ENCODE measurements around the gene RASIP1.

GRCh38 chr19:48676487-48676886 is 63.9 kb downstream of the RASIP1 start:
- TF ChIP-seq, protein P1, sequence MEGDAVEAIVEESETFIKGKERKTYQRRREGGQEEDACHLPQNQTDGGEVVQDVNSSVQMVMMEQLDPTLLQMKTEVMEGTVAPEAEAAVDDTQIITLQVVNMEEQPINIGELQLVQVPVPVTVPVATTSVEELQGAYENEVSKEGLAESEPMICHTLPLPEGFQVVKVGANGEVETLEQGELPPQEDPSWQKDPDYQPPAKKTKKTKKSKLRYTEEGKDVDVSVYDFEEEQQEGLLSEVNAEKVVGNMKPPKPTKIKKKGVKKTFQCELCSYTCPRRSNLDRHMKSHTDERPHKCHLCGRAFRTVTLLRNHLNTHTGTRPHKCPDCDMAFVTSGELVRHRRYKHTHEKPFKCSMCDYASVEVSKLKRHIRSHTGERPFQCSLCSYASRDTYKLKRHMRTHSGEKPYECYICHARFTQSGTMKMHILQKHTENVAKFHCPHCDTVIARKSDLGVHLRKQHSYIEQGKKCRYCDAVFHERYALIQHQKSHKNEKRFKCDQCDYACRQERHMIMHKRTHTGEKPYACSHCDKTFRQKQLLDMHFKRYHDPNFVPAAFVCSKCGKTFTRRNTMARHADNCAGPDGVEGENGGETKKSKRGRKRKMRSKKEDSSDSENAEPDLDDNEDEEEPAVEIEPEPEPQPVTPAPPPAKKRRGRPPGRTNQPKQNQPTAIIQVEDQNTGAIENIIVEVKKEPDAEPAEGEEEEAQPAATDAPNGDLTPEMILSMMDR (IDR thresholded peaks at IDR 0.05): no peak
- TF ChIP-seq POLR2AphosphoS5 (IDR thresholded peaks at IDR 0.05; ENCODE audit: insufficient read depth in 1 of 2, low read depth in 1 of 2): no peak
